ENCODE results near the gene PKLR.
"Not testable (repeated sequence)": the region's sequence is repeated elsewhere in the genome, so short reads cannot be mapped to it uniquely, and the experiment has no call there.

PKLR gene

GRCh38 chr1:155254228-155254713 is 47.0 kb downstream of the PKLR start:
- peak; percentile 45 for DNase-seq

- no peak for DNase-seq
Observed at GRCh38 chr1:155253797-155254196, 47.4 kb downstream of the PKLR start.

GRCh38 chr1:155253208-155253607 is 48.0 kb downstream of the PKLR start:
- no peak for DNase-seq

GRCh38 chr1:155251566-155251965 is 49.7 kb downstream of the PKLR start:
- no peak for DNase-seq

GRCh38 chr1:155250633-155251449 is 50.4 kb downstream of the PKLR start:
- peak; percentile 89 for DNase-seq

- no peak for DNase-seq
Observed at GRCh38 chr1:155250246-155250632, 51.0 kb downstream of the PKLR start.

GRCh38 chr1:155247667-155248553 is 53.3 kb downstream of the PKLR start:
- no peak for DNase-seq

- DNase-seq = not testable (repeated sequence)
Observed at GRCh38 chr1:155246796-155247195, 54.4 kb downstream of the PKLR start.

GRCh38 chr1:155245163-155245524 is 56.1 kb downstream of the PKLR start:
- DNase-seq = no peak

GRCh38 chr1:155244368-155245162 is 56.7 kb downstream of the PKLR start:
- peak; percentile 99 for DNase-seq

GRCh38 chr1:155242805-155243358 is 58.4 kb downstream of the PKLR start:
- no peak for DNase-seq

GRCh38 chr1:155241841-155242264 is 59.4 kb downstream of the PKLR start:
- DNase-seq = no peak

- DNase-seq = peak; percentile 76
Observed at GRCh38 chr1:155241069-155241679, 60.1 kb downstream of the PKLR start.

Data from NCI-H146 (cell line).